Activated CD4-positive, alpha-beta T cell treated with anti-CD3 and anti-CD28 coated beads for 36 hours (primary cell): ENCODE results near the gene STAC3. TPM values are rescaled to one million over a fixed set of nuclear protein-coding genes. Genes with fewer than 3 reads are reported as not detected.

Source experiments
- ATAC-seq: fragments of 200-7000 bp; cut with Tn5 transposase; one replicate; pipeline ENCODE4 v1.10.0; 2021; ENCODE audit warnings: mild to moderate bottlenecking, moderate library complexity
- CTCF ChIA-PET: fragments of 350-600 bp; sonication (Branson Sonifier 250); formaldehyde crosslinking; loops from one replicate; lab custom pipeline; 2021; ENCODE audit warnings: antibody characterized with exemption; lab: Charles Lee
- POLR2A ChIA-PET: fragments of 350-600 bp; sonication (Branson Sonifier 250); formaldehyde crosslinking; loops from one replicate; lab custom pipeline; 2021; ENCODE audit warnings: antibody characterized with exemption, inconsistent platforms; lab: Charles Lee
- DNase-seq: peaks from one replicate; pipeline ENCODE4 v3.0.0-alpha.2; 2020
- H3K27ac Mint-ChIP-seq: one replicate; pipeline ENCODE4 v1.8.0; 2021; ENCODE audit warnings: mixed read lengths
- H3K27me3 Mint-ChIP-seq: one replicate; pipeline ENCODE4 v1.8.0; 2021; ENCODE audit warnings: mixed read lengths
- H3K36me3 Mint-ChIP-seq: one replicate; pipeline ENCODE4 v1.8.0; 2021; ENCODE audit warnings: low read depth, mixed read lengths
- H3K4me1 Mint-ChIP-seq: one replicate; pipeline ENCODE4 v1.8.0; 2021; ENCODE audit warnings: mixed read lengths
- H3K4me3 Mint-ChIP-seq: one replicate; pipeline ENCODE4 v1.8.0; 2021; ENCODE audit warnings: mild to moderate bottlenecking, moderate library complexity, mixed read lengths
- H3K9me3 Mint-ChIP-seq: one replicate; pipeline ENCODE4 v1.8.0; 2021; ENCODE audit warnings: low read depth, mixed read lengths
- intact Hi-C, 2 experiments: fragments of 100-400 bp; cut with DNase I in 1 of 2; cut with micrococcal nuclease in 1 of 2; formaldehyde crosslinking; loops; one replicate each; pipeline versions ENCODE4 v1.14.2 to v1.15.1; 2022 to 2024; cut with DNase I, micrococcal nuclease
- total RNA-seq, 2 experiments: library from RNA; stranded (reverse); gene quantifications; one replicate each; pipeline ENCODE4 v1.2.3, GENCODE V29; 2021

STAC3 gene
- total RNA-seq, 2 experiments from 2014 or later = 2.5 to 2.8 TPM

DNA sequence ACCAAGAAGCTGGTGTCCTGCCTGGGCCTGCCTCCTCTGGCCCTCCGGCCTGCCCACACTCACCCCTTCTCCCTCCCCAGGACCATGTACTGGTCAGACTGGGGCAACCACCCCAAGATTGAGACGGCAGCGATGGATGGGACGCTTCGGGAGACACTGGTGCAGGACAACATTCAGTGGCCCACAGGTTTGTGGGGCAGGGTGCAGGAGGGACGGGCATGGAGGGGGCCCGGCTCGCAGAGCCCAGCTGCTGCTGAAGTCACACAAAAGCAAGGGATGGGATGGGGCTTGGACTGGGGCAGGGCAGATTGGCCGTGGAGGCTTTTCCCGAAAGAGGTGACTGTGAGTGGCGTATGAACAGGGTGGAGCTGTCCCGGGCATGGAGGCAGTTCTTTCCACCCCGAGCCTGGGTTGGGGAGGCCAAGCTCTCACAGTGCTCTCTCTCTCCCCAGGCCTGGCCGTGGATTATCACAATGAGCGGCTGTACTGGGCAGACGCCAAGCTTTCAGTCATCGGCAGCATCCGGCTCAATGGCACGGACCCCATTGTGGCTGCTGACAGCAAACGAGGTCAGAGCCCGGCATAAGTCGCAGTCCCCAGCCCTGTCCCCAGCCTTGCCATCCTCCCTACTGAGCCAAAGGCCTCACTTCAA is 42.2 kb downstream of the STAC3 start:
- H3K9me3 Mint-ChIP-seq = no peaks in the 10 kb centered on the region
- no peak overlapping the region for H3K27ac Mint-ChIP-seq
- H3K27me3 Mint-ChIP-seq = peaks cover 5% of the 10 kb centered on the region
- POLR2A ChIA-PET = no interaction called here
- intact Hi-C loops = no loop called here
- H3K36me3 Mint-ChIP-seq = no peaks in the 10 kb centered on the region
- DNase-seq (no peak), ATAC-seq (no peak)
- H3K4me3 Mint-ChIP-seq = no peak overlapping the region
- CTCF ChIA-PET = interaction anchor here (0.6 to 2.7 kb wide), 2 partner anchors 34 to 363 kb away, joined by 3 to 8 read pairs; no protein-coding TSS in a partner anchor
- peaks cover 6% of the 10 kb centered on the region for H3K4me1 Mint-ChIP-seq

- ATAC-seq (no peak), DNase-seq (no peak)
- H3K27ac Mint-ChIP-seq = no peak overlapping the region
- POLR2A ChIA-PET = no interaction called here
- intact Hi-C loops = no loop called here
- no peaks in the 10 kb centered on the region for H3K27me3 Mint-ChIP-seq
- no peaks in the 10 kb centered on the region for H3K4me1 Mint-ChIP-seq
- no peaks in the 10 kb centered on the region for H3K9me3 Mint-ChIP-seq
- CTCF ChIA-PET = interaction anchor here (1.3 to 2.7 kb wide), 2 partner anchors 16 to 35 kb away, joined by 3 to 8 read pairs; no protein-coding TSS in a partner anchor
- H3K4me3 Mint-ChIP-seq = no peak overlapping the region
- H3K36me3 Mint-ChIP-seq = no peaks in the 10 kb centered on the region
These were observed 43.0 kb downstream of the STAC3 start for GRCh38 chr12:57207731-57208630.

DNA sequence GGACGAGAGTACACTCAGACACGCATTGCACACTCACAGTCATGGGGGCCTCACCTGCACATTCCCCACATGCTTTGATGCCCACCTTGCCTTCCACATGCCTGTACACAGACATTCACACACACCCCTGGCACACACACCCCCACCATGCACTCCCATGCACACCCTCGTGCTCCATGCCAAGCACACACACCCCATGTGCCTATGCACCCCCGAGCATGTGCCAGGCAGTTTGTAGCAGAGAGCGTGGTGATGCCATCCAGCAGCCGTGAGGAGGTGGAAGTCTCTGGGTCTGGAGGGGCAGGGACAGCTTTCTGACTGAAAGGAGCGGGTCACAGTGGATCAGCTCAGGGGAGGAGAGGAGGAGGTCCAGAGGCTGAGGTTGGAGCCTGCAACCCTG is 45.1 kb downstream of the STAC3 start:
- ChIA-PET POLR2A (no interaction called here), CTCF (interaction anchor here (0.6 to 0.7 kb wide), 2 partner anchors 22 to 846 kb away, joined by 3 read pairs; partner anchors contain the start of gene STAT2)
- no peaks in the 10 kb centered on the region for H3K27me3 Mint-ChIP-seq
- H3K27ac Mint-ChIP-seq = no peak overlapping the region
- no peaks in the 10 kb centered on the region for H3K9me3 Mint-ChIP-seq
- ATAC-seq (no peak), DNase-seq (no peak)
- intact Hi-C loops = no loop called here
- H3K36me3 Mint-ChIP-seq = no peaks in the 10 kb centered on the region
- H3K4me3 Mint-ChIP-seq = no peak overlapping the region
- H3K4me1 Mint-ChIP-seq = no peaks in the 10 kb centered on the region

GRCh38 chr12:57205186-57205585 is 45.8 kb downstream of the STAC3 start:
- Mint-ChIP-seq H3K36me3 (no peaks in the 10 kb centered on the region), H3K4me1 (no peaks in the 10 kb centered on the region), H3K27me3 (no peaks in the 10 kb centered on the region), H3K4me3 (no peak overlapping the region), H3K27ac (no peak overlapping the region), H3K9me3 (no peaks in the 10 kb centered on the region)
- CTCF ChIA-PET = interaction anchor here (0.6 kb wide), 1 partner anchor 55 kb away, joined by 3 read pairs; no protein-coding TSS in a partner anchor
- POLR2A ChIA-PET = no interaction called here
- intact Hi-C loops = no loop called here
- DNase-seq (no peak), ATAC-seq (no peak)

GRCh38 chr12:57204454-57204853 is 46.5 kb downstream of the STAC3 start:
- H3K27me3 Mint-ChIP-seq = no peaks in the 10 kb centered on the region
- ATAC-seq = no peak
- no peak overlapping the region for H3K4me3 Mint-ChIP-seq
- ChIA-PET POLR2A (no interaction called here), CTCF (no interaction called here)
- intact Hi-C loops = no loop called here
- H3K4me1 Mint-ChIP-seq = no peaks in the 10 kb centered on the region
- H3K27ac Mint-ChIP-seq = no peak overlapping the region
- no peaks in the 10 kb centered on the region for H3K9me3 Mint-ChIP-seq
- H3K36me3 Mint-ChIP-seq = no peaks in the 10 kb centered on the region
- no peak for DNase-seq

DNA sequence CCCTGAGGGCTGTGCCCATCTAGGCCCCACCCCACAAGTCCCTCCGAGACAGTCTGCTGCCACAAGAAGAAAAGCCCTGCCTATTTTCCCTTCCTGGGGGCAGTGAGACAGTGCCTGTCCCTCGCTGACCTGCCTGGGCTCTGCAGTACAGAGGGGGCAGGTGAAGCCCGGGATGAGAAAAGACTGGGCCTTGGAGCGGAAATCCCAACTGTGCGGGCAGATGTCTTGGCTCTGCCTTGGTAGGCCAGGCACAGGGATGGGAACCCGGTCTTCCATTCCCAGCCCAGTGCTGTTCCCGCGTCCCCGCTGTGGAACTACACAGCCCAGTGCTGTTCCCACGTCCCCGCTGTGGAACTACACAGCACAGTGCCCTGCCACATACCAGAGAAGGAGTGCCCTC is 47.2 kb downstream of the STAC3 start:
- ChIA-PET POLR2A (no interaction called here), CTCF (no interaction called here)
- Mint-ChIP-seq H3K9me3 (no peaks in the 10 kb centered on the region), H3K4me3 (no peak overlapping the region), H3K27me3 (no peaks in the 10 kb centered on the region), H3K36me3 (no peaks in the 10 kb centered on the region), H3K4me1 (no peaks in the 10 kb centered on the region), H3K27ac (no peak overlapping the region)
- intact Hi-C loops = no loop called here
- ATAC-seq (no peak), DNase-seq (no peak)

- H3K9me3 Mint-ChIP-seq = no peaks in the 10 kb centered on the region
- no peaks in the 10 kb centered on the region for H3K27me3 Mint-ChIP-seq
- POLR2A ChIA-PET = no interaction called here
- no peak for ATAC-seq
- intact Hi-C loops = no loop called here
- H3K36me3 Mint-ChIP-seq = no peaks in the 10 kb centered on the region
- H3K4me1 Mint-ChIP-seq = no peaks in the 10 kb centered on the region
- CTCF ChIA-PET = no interaction called here
- no peak for DNase-seq
- no peak overlapping the region for H3K4me3 Mint-ChIP-seq
- H3K27ac Mint-ChIP-seq = no peak overlapping the region
These were observed 47.8 kb downstream of the STAC3 start for GRCh38 chr12:57203201-57203600.

- no peak for ATAC-seq
- Mint-ChIP-seq H3K4me3 (no peak overlapping the region), H3K9me3 (no peaks in the 10 kb centered on the region), H3K27me3 (no peaks in the 10 kb centered on the region), H3K36me3 (no peaks in the 10 kb centered on the region), H3K4me1 (no peaks in the 10 kb centered on the region), H3K27ac (no peak overlapping the region)
- no peak for DNase-seq
- ChIA-PET CTCF (no interaction called here), POLR2A (no interaction called here)
- intact Hi-C loops = no loop called here
These were observed 48.7 kb downstream of the STAC3 start for GRCh38 chr12:57202321-57202720.

DNA sequence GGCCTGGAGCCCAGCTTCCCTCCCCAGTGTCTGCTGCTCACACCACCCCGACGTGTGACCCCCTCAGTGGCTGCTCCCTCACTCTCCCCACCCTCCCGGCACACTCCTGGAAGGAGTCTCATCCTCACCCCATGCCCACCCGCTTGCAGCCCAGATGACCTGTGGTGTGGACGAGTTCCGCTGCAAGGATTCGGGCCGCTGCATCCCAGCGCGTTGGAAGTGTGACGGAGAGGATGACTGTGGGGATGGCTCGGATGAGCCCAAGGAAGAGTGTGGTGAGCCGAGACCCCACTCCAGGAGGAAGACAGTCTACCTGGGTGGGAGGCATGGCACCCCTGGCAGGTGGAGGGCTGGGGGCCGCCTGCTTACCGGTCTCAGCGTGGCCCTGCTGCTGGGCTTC is 49.4 kb downstream of the STAC3 start:
- ChIA-PET CTCF (no interaction called here), POLR2A (no interaction called here)
- no peak overlapping the region for H3K4me3 Mint-ChIP-seq
- no peak overlapping the region for H3K27ac Mint-ChIP-seq
- no peaks in the 10 kb centered on the region for H3K27me3 Mint-ChIP-seq
- intact Hi-C loops = no loop called here
- H3K4me1 Mint-ChIP-seq = no peaks in the 10 kb centered on the region
- no peaks in the 10 kb centered on the region for H3K36me3 Mint-ChIP-seq
- DNase-seq (no peak), ATAC-seq (no peak)
- no peaks in the 10 kb centered on the region for H3K9me3 Mint-ChIP-seq

- Mint-ChIP-seq H3K27me3 (no peaks in the 10 kb centered on the region), H3K4me3 (no peak overlapping the region), H3K4me1 (no peaks in the 10 kb centered on the region), H3K36me3 (no peaks in the 10 kb centered on the region), H3K9me3 (no peaks in the 10 kb centered on the region), H3K27ac (no peak overlapping the region)
- POLR2A ChIA-PET = no interaction called here
- no peak for DNase-seq
- ATAC-seq = no peak
- intact Hi-C loops = no loop called here
- CTCF ChIA-PET = no interaction called here
These were observed 49.8 kb downstream of the STAC3 start for GRCh38 chr12:57201219-57201618.

GRCh38 chr12:57200497-57200896 is 50.5 kb downstream of the STAC3 start:
- Mint-ChIP-seq H3K36me3 (no peaks in the 10 kb centered on the region), H3K4me1 (no peaks in the 10 kb centered on the region), H3K4me3 (no peak overlapping the region), H3K9me3 (no peaks in the 10 kb centered on the region), H3K27ac (no peak overlapping the region), H3K27me3 (no peaks in the 10 kb centered on the region)
- DNase-seq (no peak), ATAC-seq (no peak)
- intact Hi-C loops = no loop called here
- ChIA-PET CTCF (no interaction called here), POLR2A (no interaction called here)

GRCh38 chr12:57199191-57199590 is 51.8 kb downstream of the STAC3 start:
- H3K36me3 Mint-ChIP-seq = no peaks in the 10 kb centered on the region
- no peaks in the 10 kb centered on the region for H3K4me1 Mint-ChIP-seq
- POLR2A ChIA-PET = no interaction called here
- intact Hi-C loops = no loop called here
- CTCF ChIA-PET = interaction anchor here (0.8 to 0.9 kb wide), 2 partner anchors 14 to 16 kb away, joined by 3 read pairs; no protein-coding TSS in a partner anchor
- no peak overlapping the region for H3K4me3 Mint-ChIP-seq
- no peaks in the 10 kb centered on the region for H3K27me3 Mint-ChIP-seq
- ATAC-seq (no peak), DNase-seq (no peak)
- H3K27ac Mint-ChIP-seq = no peak overlapping the region
- H3K9me3 Mint-ChIP-seq = no peaks in the 10 kb centered on the region
